ENCODE measurements around the gene SMYD3.

- TF ChIP-seq CTCF (IDR thresholded peaks at IDR 0.05; ENCODE audit: poor library complexity) (no peak), EZH2 (IDR thresholded peaks at IDR 0.05; ENCODE audit: borderline replicate concordance) (no peak), EZH2phosphoT487 (IDR thresholded peaks at IDR 0.05; ENCODE audit: low read depth, severe bottlenecking, unreplicated experiment) (no peak)
Measured at GRCh38 chr1:246262281-246262680, 244.8 kb downstream of the SMYD3 start.

Data from hepatocyte (in vitro differentiated cells).